Heart left ventricle (tissue), 16 donors: ENCODE measurements around the gene STON1. TPM values are rescaled to one million over a fixed set of nuclear protein-coding genes. Genes with fewer than 3 reads are reported as not detected.

Source experiments
- ATAC-seq, 4 donors: fragments of 200-7000 bp; cut with Tn5 transposase; one replicate each; pipeline ENCODE4 v1.9.1; 2020 to 2022; ENCODE audit warnings: moderate library complexity in 4 of 4, mild to moderate bottlenecking in 3 of 4, moderate number of reproducible peaks in 1 of 4
- DNase-seq, 5 donors: peaks; one replicate each; pipeline ENCODE4 v3.0.0-alpha.2; 2020
- H3K27ac ChIP-seq, 12 donors: fragments of 200-600 bp; sonication (generic) in 4 of 12; one replicate each; pipeline versions ENCODE4 v1.5.0 to v1.8.0; 2016 to 2022; ENCODE audit warnings: mild to moderate bottlenecking in 2 of 12
- H3K27me3 ChIP-seq, 9 donors: fragments of 200-600 bp; sonication (generic) in 2 of 9; one replicate each; pipeline versions ENCODE4 v1.5.1 to v1.8.0; 2016 to 2022; ENCODE audit warnings: mild to moderate bottlenecking in 3 of 9
- H3K36me3 ChIP-seq, 9 donors: fragments of 200-600 bp; sonication (generic) in 2 of 9; one replicate each; pipeline versions ENCODE4 v1.5.0 to v1.8.0; 2018 to 2022; ENCODE audit warnings: mild to moderate bottlenecking in 2 of 9
- H3K4me1 ChIP-seq, 12 donors: fragments of 200-600 bp; sonication (generic) in 4 of 12; one replicate each; pipeline versions ENCODE4 v1.5.0 to v1.8.0; 2016 to 2022; ENCODE audit warnings: mild to moderate bottlenecking in 3 of 12
- H3K4me3 ChIP-seq, 12 donors: fragments of 200-600 bp; sonication (generic) in 4 of 12; one replicate each; pipeline versions ENCODE4 v1.5.0 to v1.8.0; 2017 to 2022; ENCODE audit warnings: mild to moderate bottlenecking in 9 of 12, moderate library complexity in 4 of 12
- H3K9me3 ChIP-seq, 12 donors: fragments of 200-600 bp; sonication (generic) in 4 of 12; one replicate each; pipeline versions ENCODE4 v1.5.0 to v1.8.0; 2016 to 2022; ENCODE audit warnings: mild to moderate bottlenecking in 1 of 12
- CTCF ChIP-seq, 12 donors: fragments of 200-600 bp; sonication (generic) in 4 of 12; IDR thresholded peaks; one replicate each; pipeline versions ENCODE4 v1.5.0 to v1.8.0; 2018 to 2022; ENCODE audit warnings: antibody characterized with exemption in 12 of 12, mild to moderate bottlenecking in 5 of 12
- POLR2A ChIP-seq, 2 donors: fragments of 450-650 bp; IDR thresholded peaks; one replicate each; pipeline ENCODE4 v1.6.1; 2017; ENCODE audit warnings: antibody characterized with exemption in 2 of 2, mild to moderate bottlenecking in 2 of 2, moderate library complexity in 2 of 2
- WGBS, 4 donors: extraction: QIAGEN DNeasy Blood & Tissue Kit in 2 of 4; methylation state at CpG; one replicate each; pipeline versions ENCODE4 v1.1.5 to v1.1.7; 2013 to 2018; 5-methylcytosine and 5-hydroxymethylcytosine counted together
- intact Hi-C, 10 donors: fragments of 100-400 bp; cut with DNase I; formaldehyde crosslinking; loops; one replicate each; pipeline versions ENCODE4 v1.11.1 to v1.14.2; 2022
- polyA plus RNA-seq, 2 donors: library from polyadenylated mRNA; stranded (reverse); fragments of 200-250 nt; gene quantifications; one replicate each; pipeline ENCODE4 v1.2.3, GENCODE V29; 2013
- total RNA-seq, 9 donors: library from RNA; depleted of rRNA in 2 of 9; stranded (reverse); fragments of >200 nt in 2 of 9; fragmentation: NEBNext Ultra II Directional in 3 of 9; extraction: Animal tissue kit (Norgen Biotek cat#: 25700) in 3 of 9; gene quantifications; one replicate each; pipeline versions ENCODE4 v1.1.0 to v1.2.4, GENCODE V29; 2016 to 2023
- donor health status: ischemic (EF 13 %, LVEDD 7.1; RV severe dilation, severe dysfunction).
- donor health status: healthy with polysubstance abuse.
- donor health status: DM: no; HTN: yes; CAD: no.
- donor health status: DM: no; HTN: no; CAD: no.
- donor health status: ischemic (EF 25% LVEDD 6.9; RV normal size, moderate dysfunction).
- donor health status: ischemic (EF 25% LVEDD 5.7; RV mildly dilated, moderate dysfunction).
- donor health status: healthy.
- donor health status: DM: yes; HTN: yes; CAD: no.
- donor health status: ischemic (EF 35%, LVEDD 5.7; RV mildly dilated, moderate dysfunction).
- donor health status: nonischemic (EF 11% LVEDD 7.7; RV severe dilation, severe dysfunction).
- donor health status: DM: yes; HTN: yes; CAD: no.
- donor health status: PGD.
- donor health status: ischemic (EF 29% LVEDD 5.4; RV normal size, mild dysfunction).
- donor health status: nonischemic (EF 23%, LVEDD 6.1; RV moderate dilation, normal function).

Gene STON1
- total and polyA plus RNA-seq, 11 donors: 2.6 to 8.6 (median 4.4) TPM

- Histone ChIP-seq H3K27ac (no peak overlapping the region), H3K4me3 (no peak overlapping the region), H3K27me3 (no peaks in the 10 kb centered on the region), H3K9me3 (no peaks in the 10 kb centered on the region), H3K4me1 (peaks cover 0 to 4% (median 0%) of the 10 kb centered on the region in 12 donors), H3K36me3 (peaks cover 0 to 7% (median 0%) of the 10 kb centered on the region in 9 donors)
- intact Hi-C loops: loop anchor here in 9 of 10 donors (2.0 to 10.0 kb wide), 9 partner anchors 53 to 283 kb away; partner anchors contain the start of gene STON1 (in 8 of the 9)
- DNase-seq (no peak), ATAC-seq (no peak)
- WGBS, 4 donors: 90 to 96% (median 95%) methylated on average over 3 of the region's 3 CpGs
- no peak for TF ChIP-seq POLR2A (IDR thresholded peaks at IDR 0.05)
- TF ChIP-seq CTCF (IDR thresholded peaks at IDR 0.05): no peak
Measured at GRCh38 chr2:48587961-48588360, 58.0 kb downstream of the STON1 start.

GRCh38 chr2:48588745-48589144 is 58.8 kb downstream of the STON1 start:
- Histone ChIP-seq H3K27ac (no peak overlapping the region), H3K27me3 (no peaks in the 10 kb centered on the region), H3K9me3 (no peaks in the 10 kb centered on the region), H3K36me3 (peaks cover 0 to 10% (median 0%) of the 10 kb centered on the region in 9 donors), H3K4me3 (no peak overlapping the region), H3K4me1 (peaks cover 0 to 4% (median 0%) of the 10 kb centered on the region in 12 donors)
- WGBS, 4 donors: 72 to 94% (median 85%) methylated on average over 1 of the region's 1 CpG
- ATAC-seq (no peak), DNase-seq (no peak)
- TF ChIP-seq POLR2A (IDR thresholded peaks at IDR 0.05) (no peak), CTCF (IDR thresholded peaks at IDR 0.05) (no peak)
- intact Hi-C loops: loop anchor here in 9 of 10 donors (2.0 to 10.0 kb wide), 9 partner anchors 54 to 284 kb away; partner anchors contain the start of gene STON1 (in 8 of the 9)

GRCh38 chr2:48589170-48589767 is 59.3 kb downstream of the STON1 start:
- DNase-seq: peak in 2 of 5 donors; percentile 18 to 35
- no peak for ATAC-seq
- Histone ChIP-seq H3K4me1 (peaks cover 0 to 4% (median 0%) of the 10 kb centered on the region in 12 donors), H3K27me3 (no peaks in the 10 kb centered on the region), H3K36me3 (peaks cover 0 to 12% (median 0%) of the 10 kb centered on the region in 9 donors), H3K4me3 (no peak overlapping the region), H3K27ac (no peak overlapping the region), H3K9me3 (no peaks in the 10 kb centered on the region)
- intact Hi-C loops: loop anchor here in 9 of 10 donors (2.0 to 10.0 kb wide), 9 partner anchors 54 to 284 kb away; partner anchors contain the start of gene STON1 (in 8 of the 9)
- TF ChIP-seq POLR2A (IDR thresholded peaks at IDR 0.05) (no peak), CTCF (IDR thresholded peaks at IDR 0.05) (peak; percentile 55 to 82 (median 74))
- 24 to 33% (median 29%) methylated on average over 5 of the region's 5 CpGs for WGBS, 4 donors

- ATAC-seq: no peak
- TF ChIP-seq CTCF (IDR thresholded peaks at IDR 0.05): no peak
- TF ChIP-seq POLR2A (IDR thresholded peaks at IDR 0.05): no peak
- Histone ChIP-seq H3K4me3 (no peak overlapping the region), H3K27me3 (no peaks in the 10 kb centered on the region), H3K36me3 (peaks cover 0 to 17% (median 0%) of the 10 kb centered on the region in 9 donors), H3K9me3 (no peaks in the 10 kb centered on the region), H3K27ac (no peak overlapping the region), H3K4me1 (peaks cover 0 to 4% (median 0%) of the 10 kb centered on the region in 12 donors)
- WGBS, 4 donors: 91 to 94% (median 92%) methylated on average over 1 of the region's 1 CpG
- DNase-seq: no peak
- intact Hi-C loops: loop anchor here in 1 of 10 donors (10.0 kb wide), 1 partner anchor 95 kb away; no protein-coding TSS in a partner anchor
Measured at GRCh38 chr2:48590017-48590416, 60.1 kb downstream of the STON1 start.
